A549 (cell line): ENCODE data around the gene PDGFD.

Experiments
- EP300 ChIP-seq, 2 experiments: fragments of >200 bp; sonication (Bioruptor Twin); formaldehyde crosslinking; IDR thresholded peaks; 2 replicates in 1 of 2; 3 replicates in 1 of 2; pipeline ENCODE4 v1.6.1; 2016 to 2017
- HOXB13 ChIP-seq: fragments of 250-450 bp; sonication (Bioruptor Pico); IDR thresholded peaks from 2 replicates; pipeline ENCODE4 v1.5.0; 2020; ENCODE audit warnings: low read depth, mild to moderate bottlenecking, moderate library complexity
- JUN ChIP-seq, 2 experiments: fragments of >200 bp; sonication (Bioruptor Twin); formaldehyde crosslinking; IDR thresholded peaks; 2 replicates in 1 of 2; 3 replicates in 1 of 2; pipeline ENCODE4 v1.6.1; 2016 to 2017
- MAFK ChIP-seq: fragments of 450-650 bp; IDR thresholded peaks from 2 replicates; pipeline ENCODE4 v1.6.1; 2014; ENCODE audit not compliant: partially characterized antibody
- MYC ChIP-seq: IDR thresholded peaks from 2 replicates; pipeline ENCODE4 v1.6.1; 2012; ENCODE audit warnings: mild to moderate bottlenecking, inconsistent platforms, low read length, improper control_type of control experiment, borderline replicate concordance
- POLR2A ChIP-seq: IDR thresholded peaks from 2 replicates; pipeline ENCODE4 v1.6.1; 2012; ENCODE audit warnings: mild to moderate bottlenecking, low read length
- RAD21 ChIP-seq, 2 experiments: fragments of >200 bp in 1 of 2; sonication (Bioruptor Twin) in 1 of 2; formaldehyde crosslinking in 1 of 2; IDR thresholded peaks in 1 of 2; conservative IDR thresholded peaks in 1 of 2; 2 replicates in 1 of 2; 3 replicates in 1 of 2; pipeline ENCODE4 v1.6.1; 2012 to 2018; ENCODE audit warnings: inconsistent platforms in 1 of 2
- ZNF302 ChIP-seq: fragments of 250-450 bp; sonication (Bioruptor Pico); IDR thresholded peaks from 2 replicates; pipeline ENCODE4 v1.9.0; 2021; ENCODE audit warnings: inconsistent platforms, mild to moderate bottlenecking, moderate library complexity
- TF ChIP-seq, protein P1 (sequence below): IDR thresholded peaks from 2 replicates; pipeline ENCODE4 v1.6.1; 2012

- no peak for TF ChIP-seq MAFK
- TF ChIP-seq RAD21 (conservative IDR thresholded peaks at IDR 0.05 in 1 of 2, IDR thresholded peaks at IDR 0.05 in 1 of 2), result no peak
- no peak for TF ChIP-seq HOXB13 (CRISPR knock-in tag)
- TF ChIP-seq, protein P1, sequence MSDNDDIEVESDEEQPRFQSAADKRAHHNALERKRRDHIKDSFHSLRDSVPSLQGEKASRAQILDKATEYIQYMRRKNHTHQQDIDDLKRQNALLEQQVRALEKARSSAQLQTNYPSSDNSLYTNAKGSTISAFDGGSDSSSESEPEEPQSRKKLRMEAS, result no peak
- TF ChIP-seq POLR2A, result no peak
- TF ChIP-seq MYC, result no peak
- TF ChIP-seq JUN (IDR thresholded peaks at IDR 0.05), result no peak
- no peak for TF ChIP-seq EP300 (IDR thresholded peaks at IDR 0.05)
- no peak for TF ChIP-seq ZNF302 (CRISPR knock-in tag)
Measured at GRCh38 chr11:103907548-103908455, 256.1 kb downstream of the PDGFD start.
